Activated CD8-positive, alpha-beta memory T cell treated with anti-CD3 and anti-CD28 coated beads, Interleukin-2, amount 50 U/mL, for 1 hour (primary cell): Measurements from ENCODE around the gene CASR.

Experiments used
- DNase-seq: peaks from one replicate; pipeline ENCODE4 v3.0.0-alpha.2; 2020; ENCODE audit errors: extremely low read depth

Gene CASR

GRCh38 chr3:122258757-122259371 is 75.4 kb downstream of the CASR start:
- DNase-seq: no peak

GRCh38 chr3:122260206-122260605 is 76.7 kb downstream of the CASR start:
- no peak for DNase-seq

GRCh38 chr3:122263058-122263457 is 79.6 kb downstream of the CASR start:
- no peak for DNase-seq

GRCh38 chr3:122263974-122264588 is 80.6 kb downstream of the CASR start:
- DNase-seq: no peak

GRCh38 chr3:122265957-122266356 is 82.5 kb downstream of the CASR start:
- DNase-seq: no peak

- DNase-seq: no peak
These were observed 85.0 kb downstream of the CASR start for GRCh38 chr3:122268257-122269024.

- no peak for DNase-seq
These were observed 85.6 kb downstream of the CASR start for GRCh38 chr3:122269045-122269444.

GRCh38 chr3:122271246-122271898 is 87.9 kb downstream of the CASR start:
- no peak for DNase-seq

- no peak for DNase-seq
These were observed 89.4 kb downstream of the CASR start for GRCh38 chr3:122272879-122273278.

- DNase-seq: no peak
These were observed 90.0 kb downstream of the CASR start for GRCh38 chr3:122273498-122273897.

- DNase-seq: no peak
These were observed 98.4 kb downstream of the CASR start for GRCh38 chr3:122281891-122282290.

GRCh38 chr3:122283796-122284445 is 100.5 kb downstream of the CASR start:
- DNase-seq: no peak

- no peak for DNase-seq
These were observed 101.0 kb downstream of the CASR start for GRCh38 chr3:122284486-122284885.

GRCh38 chr3:122294359-122294758 is 110.9 kb downstream of the CASR start:
- no peak for DNase-seq

- no peak for DNase-seq
These were observed 112.0 kb downstream of the CASR start for GRCh38 chr3:122295266-122296062.

GRCh38 chr3:122298239-122298638 is 114.8 kb downstream of the CASR start:
- DNase-seq: no peak

GRCh38 chr3:122299215-122299614 is 115.7 kb downstream of the CASR start:
- DNase-seq: no peak

GRCh38 chr3:122299872-122300460 is 116.5 kb downstream of the CASR start:
- peak; percentile 13 for DNase-seq

GRCh38 chr3:122301063-122301462 is 117.6 kb downstream of the CASR start:
- DNase-seq: no peak

GRCh38 chr3:122305818-122306621 is 122.6 kb downstream of the CASR start:
- no peak for DNase-seq
